ENCODE results near the gene CTSH. TPM values are rescaled to one million over a fixed set of nuclear protein-coding genes. Genes with fewer than 3 reads are reported as not detected.

The CTSH gene
- total RNA-seq, 1 experiment from 2014 or later: 123 TPM

DNA sequence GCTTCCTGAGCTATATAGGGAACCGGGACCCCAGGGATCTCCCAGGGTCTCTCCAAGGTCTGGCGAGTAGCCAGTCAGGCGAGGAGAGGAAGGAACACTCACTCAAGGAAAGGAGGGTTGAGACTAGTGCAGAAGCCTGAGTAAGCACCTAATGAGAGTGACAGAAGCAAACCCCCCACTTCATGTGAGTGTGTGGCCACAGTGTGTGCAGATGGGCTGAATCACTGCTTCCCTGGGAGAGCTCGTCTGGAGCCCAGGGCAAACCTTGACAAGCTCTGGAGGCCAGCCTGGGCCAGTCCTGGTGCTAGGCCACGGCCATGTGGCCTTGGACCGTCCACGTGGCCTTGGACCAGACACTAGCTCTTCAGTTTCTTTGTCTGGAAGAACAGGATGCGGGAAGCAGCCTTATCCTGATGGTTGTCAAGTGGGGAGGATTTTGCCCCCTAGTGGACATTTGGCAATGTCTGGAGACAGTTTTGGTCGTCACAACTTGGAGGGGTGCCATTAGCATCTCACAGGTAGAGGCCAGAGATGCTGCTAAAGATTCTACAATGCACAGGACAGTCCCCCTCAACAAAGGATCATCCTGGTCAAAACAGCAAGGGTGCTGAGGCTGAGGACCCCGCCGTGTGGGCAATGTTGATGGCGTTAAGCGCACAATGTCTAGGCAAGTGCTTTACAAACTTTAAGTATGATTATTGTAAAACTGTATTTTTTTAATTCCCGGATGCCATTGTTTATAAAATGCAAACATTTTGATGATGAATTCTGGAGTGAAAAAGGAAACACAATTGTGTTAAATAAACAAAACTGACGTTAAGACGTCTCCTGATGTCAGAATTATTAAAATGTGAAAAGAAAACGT is 34.8 kb upstream of the CTSH start:
- in situ Hi-C loops (cut with HindIII; ENCODE audit: low pct_unique_long_range_greater_than_20kb, low sequenced_read_pairs): no loop called here
- DNase-seq (ENCODE audit: low read depth): peak; percentile 47

DNA sequence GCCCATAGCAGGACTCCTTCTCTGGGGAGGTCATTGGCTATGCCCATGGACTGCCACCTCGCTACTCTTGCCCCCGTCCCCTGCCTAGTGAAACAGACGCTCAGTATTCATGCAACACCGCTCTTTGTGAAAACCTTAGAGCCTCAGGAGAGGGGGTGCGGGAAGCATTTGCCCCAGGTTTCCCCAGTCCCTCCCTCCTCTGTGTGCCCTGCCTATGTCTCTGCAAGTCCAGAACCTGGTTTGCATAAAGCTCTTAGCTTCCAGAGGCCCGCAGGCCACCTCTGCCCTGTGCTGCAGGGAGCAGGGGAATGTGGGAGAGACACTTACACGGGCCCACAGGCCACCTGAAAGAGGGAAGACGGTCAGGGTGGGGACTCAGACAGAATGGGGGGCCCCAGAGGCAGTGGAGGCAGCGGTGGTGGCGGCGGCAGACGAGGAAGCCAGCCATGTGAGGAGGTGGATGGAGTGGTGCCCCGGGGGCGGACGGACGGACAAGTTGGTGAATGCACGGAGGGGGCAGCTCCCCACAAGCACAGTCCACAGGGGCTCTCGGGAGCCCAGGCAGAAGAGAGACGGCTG is 33.8 kb upstream of the CTSH start:
- in situ Hi-C loops (cut with HindIII; ENCODE audit: low pct_unique_long_range_greater_than_20kb, low sequenced_read_pairs): no loop called here
- no peak for DNase-seq (ENCODE audit: low read depth)

DNA sequence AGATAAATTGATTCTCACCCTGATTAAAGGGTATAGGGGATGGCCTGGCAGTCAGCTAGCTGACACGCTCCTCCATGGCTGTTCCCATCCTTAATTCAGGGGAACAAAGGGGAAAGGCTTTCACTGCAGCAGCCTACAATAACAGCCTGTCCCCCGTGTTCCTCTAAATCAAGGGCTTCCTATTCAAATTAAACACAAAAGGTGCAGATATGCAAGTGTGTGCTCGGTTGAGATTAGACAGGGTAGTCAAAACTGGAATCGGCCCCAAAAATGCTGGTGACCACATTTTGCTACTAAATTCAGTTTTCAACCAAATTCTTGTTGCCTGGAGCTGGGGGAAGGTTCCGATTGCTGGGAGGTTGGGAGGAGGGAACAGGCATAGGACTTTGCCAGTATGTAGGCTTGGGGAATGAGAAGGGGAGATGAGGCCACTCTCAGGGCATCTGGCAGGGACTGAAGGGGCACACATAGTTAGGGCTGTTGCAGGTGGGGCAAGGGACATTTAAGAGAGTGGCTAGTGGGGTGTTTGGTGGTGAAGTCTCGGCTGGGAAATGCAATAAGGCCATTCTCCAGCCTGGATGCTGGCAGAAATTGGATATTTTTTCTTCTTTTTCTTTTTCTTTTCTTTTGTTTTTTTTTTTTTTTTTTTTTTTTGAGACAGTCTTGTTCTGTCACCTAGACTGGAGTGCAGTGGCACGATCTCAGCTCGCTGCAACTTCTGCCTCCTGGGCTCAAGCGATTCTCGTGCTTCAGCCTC is 32.9 kb upstream of the CTSH start:
- DNase-seq (ENCODE audit: low read depth): no peak
- in situ Hi-C loops (cut with HindIII; ENCODE audit: low pct_unique_long_range_greater_than_20kb, low sequenced_read_pairs): no loop called here

DNA sequence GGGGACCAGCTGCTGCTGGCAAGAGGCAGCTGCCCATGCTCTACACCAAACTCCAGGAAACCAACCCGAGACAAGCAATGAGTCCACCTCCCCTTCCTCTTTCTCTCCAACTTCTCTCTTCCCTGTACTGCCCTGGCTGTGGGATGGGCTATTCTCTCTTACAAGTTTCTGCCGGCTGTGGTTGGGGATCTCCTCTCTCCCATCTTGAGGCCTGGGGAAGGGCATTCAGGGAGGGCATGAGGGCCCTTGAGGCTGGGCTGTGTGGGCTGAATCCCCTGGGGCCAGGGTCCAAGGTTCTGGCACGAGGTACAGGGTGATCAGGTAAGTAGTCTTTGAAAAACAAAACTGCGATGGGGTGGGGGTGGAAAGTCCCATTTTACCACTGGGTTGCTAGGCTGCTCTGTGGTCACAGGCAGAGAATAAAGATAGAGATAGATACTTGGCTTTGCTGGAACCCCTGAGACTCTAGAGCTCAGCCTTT is 32.3 kb upstream of the CTSH start:
- in situ Hi-C loops (cut with HindIII; ENCODE audit: low pct_unique_long_range_greater_than_20kb, low sequenced_read_pairs): no loop called here
- DNase-seq (ENCODE audit: low read depth): no peak

DNA sequence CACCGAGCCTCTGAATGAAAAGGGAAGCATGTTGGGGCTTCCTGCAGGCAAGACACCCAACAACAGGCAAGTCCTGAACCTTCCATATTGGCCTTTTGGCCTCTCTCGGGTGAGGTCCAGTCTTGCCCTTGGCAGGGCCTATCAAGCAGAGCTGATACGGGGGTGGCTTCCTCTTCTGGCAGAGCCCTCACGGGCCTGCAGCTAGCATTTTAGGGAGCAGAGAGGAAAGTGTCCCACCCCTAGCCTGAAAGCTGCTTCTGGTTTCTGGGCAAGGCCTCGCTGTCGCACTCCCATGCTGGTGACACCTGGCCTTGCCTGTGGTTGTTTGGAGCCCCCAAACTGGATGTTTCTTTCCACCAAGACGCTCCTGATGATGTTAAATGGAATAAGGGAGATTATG is 31.8 kb upstream of the CTSH start:
- DNase-seq (ENCODE audit: low read depth): no peak
- in situ Hi-C loops (cut with HindIII; ENCODE audit: low pct_unique_long_range_greater_than_20kb, low sequenced_read_pairs): no loop called here

DNA sequence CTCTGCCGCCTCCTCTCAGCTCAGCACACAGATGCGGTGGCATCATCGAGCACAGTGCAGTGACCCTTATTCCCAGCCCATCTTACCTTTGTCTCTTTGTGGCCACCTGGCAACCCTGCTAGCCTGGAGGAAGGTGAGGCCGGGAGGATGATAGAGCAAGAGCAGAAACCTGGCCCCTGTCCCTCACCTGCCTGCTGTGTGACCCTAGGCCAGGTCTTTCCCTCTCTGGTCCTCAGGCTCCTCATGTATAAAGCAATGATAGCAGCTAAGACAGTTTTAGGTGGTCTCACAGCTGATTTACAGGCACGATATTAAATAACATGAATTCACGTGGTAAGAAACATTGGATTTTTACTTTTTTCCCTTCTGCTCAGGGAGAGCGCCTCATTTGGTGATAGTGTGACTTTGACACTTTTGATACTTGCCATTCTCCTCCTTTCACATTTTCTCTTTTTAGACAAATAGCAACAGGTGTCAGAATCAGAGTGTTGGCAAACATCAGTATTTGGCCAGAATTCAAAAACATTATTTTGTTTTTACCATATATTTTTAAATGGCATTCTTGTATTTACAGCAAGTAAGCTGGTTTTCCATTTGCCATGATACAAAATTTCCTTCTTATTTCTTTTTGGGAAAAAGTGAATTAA is 29.5 kb upstream of the CTSH start:
- DNase-seq (ENCODE audit: low read depth): no peak
- in situ Hi-C loops (cut with HindIII; ENCODE audit: low pct_unique_long_range_greater_than_20kb, low sequenced_read_pairs): no loop called here

DNA sequence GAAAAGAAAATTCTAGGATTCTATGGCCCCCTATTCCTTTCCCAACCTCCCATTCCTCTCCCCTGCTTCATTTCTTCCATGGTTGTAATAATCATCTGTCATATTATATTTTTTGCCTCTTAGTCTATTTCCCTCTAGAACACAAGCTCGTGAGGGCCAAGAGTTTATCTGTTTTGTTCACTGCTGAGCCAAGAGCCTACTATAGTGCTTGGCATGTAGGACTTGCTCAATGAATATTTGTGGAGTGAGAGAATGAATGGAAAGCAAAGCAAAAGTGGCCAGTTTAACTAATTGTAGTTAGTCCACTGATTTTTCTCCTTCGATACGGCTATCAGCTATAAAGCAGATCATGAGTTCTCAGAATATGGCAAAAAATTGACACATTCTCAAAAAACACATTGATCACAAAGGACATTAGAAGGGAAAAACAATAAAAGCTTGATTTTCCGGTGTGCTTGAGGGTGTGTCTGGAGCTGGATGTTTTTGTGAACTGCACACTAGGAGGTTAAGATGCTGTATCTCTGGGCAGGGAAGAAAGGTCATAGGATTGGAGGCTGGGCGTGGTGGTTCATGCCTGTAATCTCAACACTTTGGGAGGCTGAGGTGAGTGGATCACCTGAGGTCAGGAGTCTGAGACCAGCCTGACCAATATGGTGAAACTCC is 25.0 kb upstream of the CTSH start:
- no peak for DNase-seq (ENCODE audit: low read depth)
- in situ Hi-C loops (cut with HindIII; ENCODE audit: low pct_unique_long_range_greater_than_20kb, low sequenced_read_pairs): no loop called here

DNA sequence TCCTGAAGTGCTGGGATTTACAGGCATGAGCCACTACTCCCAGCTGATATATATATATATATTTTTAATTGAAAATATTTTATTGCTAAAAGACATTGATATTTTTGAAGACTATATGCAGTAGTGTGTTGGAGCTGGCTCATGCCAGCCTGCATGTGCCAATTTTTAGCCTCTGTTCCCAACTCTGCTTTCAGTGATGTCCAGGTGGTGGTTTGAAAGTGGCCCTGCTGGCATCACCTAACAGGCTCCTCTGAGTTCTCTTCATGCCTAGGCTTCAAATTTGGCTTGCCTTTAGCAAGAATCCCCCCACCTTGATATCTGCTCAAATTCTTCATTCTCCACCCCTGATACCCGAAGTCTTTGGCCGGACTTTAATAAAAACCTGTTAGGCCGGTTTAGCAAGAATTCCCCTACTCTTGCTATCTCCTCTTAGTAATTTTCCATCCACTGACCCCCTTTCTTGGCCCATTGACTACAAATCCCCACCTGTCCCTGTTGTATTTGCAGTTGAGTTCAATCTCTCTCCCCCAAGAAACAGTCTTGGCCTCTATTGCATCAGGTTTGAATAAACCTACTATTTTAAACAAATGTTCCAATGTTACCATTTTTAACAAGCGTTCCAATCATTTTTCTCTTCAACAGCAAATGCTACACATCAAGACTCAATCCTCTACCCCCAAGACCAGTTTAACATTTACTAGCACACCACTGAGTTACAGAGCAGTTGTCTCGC is 23.9 kb upstream of the CTSH start:
- in situ Hi-C loops (cut with HindIII; ENCODE audit: low pct_unique_long_range_greater_than_20kb, low sequenced_read_pairs): no loop called here

DNA sequence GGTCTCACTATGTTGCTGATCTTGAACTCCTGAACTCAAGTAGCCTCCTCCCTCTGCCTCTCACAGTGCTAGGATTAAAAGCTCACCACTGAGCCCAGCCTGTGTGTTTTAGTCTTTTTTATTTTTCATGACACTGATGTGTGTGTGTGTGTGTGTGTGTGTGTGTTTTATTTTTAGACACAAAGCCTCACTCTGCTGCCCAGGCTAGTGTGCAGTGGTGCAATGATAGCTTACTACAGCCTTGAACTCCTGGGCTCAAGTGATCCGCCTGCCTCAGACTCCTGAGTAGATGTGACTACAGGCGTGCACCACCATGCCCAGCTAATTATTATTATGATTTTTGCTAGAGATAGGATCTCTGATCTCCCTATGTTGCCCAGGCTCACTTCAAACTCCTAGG is 23.3 kb upstream of the CTSH start:
- in situ Hi-C loops (cut with HindIII; ENCODE audit: low pct_unique_long_range_greater_than_20kb, low sequenced_read_pairs): no loop called here
- no peak for DNase-seq (ENCODE audit: low read depth)

More for the DNA sequence above, 23.9 kb upstream of the CTSH start:
- DNase-seq (ENCODE audit: low read depth): no peak

DNA sequence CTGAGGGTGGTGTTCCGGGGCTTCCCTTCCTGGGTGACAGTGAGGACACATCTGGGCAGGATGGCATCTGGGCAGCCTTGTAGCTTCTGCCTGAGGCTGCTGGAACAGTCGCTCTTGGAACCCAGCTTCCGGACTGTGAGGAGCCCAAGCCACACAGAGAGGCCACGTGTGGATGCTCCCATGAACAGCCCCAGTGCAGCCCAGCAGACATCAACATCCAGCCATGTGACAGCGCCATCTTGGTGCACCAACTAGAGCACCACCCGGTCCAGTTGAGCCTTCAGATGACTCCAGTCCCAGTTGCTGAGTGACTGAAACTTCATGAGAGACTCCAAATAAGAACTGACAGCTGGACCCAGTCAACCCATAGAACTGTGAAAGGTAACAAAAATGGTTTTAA is 15.5 kb upstream of the CTSH start:
- no peak for DNase-seq (ENCODE audit: low read depth)
- in situ Hi-C loops (cut with HindIII; ENCODE audit: low pct_unique_long_range_greater_than_20kb, low sequenced_read_pairs): no loop called here

DNA sequence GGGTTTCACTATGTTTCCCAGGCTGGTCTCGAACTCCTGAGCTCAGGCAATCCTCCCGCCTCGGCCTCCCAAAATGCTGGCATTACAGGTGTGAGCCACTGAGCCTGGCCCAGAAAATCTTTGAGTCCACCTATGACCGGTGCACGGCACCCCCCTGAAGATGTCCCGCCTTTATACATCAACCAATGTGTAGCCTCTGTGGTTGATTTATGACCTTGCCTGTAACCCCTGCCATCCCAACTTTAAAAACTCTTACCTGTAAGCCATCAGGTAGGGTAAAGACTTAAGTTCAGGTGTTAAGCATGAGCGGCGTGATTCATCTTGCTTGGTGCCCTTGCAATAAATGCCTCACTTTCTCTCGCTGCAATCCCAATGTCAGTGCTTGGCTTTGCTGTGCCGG is 14.5 kb upstream of the CTSH start:
- in situ Hi-C loops (cut with HindIII; ENCODE audit: low pct_unique_long_range_greater_than_20kb, low sequenced_read_pairs): no loop called here

DNA sequence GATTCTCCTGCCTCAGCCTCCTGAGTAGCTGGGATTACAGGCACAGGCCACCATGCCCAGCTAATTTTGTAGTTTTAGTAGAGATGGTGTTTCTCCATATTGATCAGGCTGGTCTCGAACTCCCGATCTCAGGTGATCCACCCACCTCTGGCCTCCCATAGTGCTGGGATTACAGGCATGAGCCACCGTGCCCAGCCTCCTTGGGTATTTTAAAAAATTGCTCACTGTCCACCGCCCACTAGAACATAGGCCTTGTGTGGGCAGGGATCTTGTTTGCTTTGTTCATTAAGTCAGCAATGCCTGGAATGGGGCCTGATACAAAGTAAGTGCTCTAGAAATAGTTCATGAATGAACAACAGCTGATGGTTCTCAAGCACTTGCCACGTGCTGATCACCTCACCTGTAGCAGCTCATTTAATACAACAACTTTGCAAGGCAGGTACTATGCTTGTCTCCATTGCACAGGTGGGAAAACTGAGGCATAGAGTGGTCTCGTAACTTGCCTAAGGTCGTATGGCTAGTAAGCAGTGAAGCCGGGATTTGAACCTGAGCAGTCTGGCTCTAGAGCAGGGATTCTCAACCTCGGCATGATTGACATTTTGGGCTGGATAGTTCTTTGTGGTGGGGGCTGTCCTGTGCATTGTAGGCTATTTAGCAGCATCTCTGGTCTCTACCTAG is 12.7 kb upstream of the CTSH start:
- DNase-seq (ENCODE audit: low read depth): no peak
- in situ Hi-C loops (cut with HindIII; ENCODE audit: low pct_unique_long_range_greater_than_20kb, low sequenced_read_pairs): no loop called here

More for the DNA sequence above, 14.5 kb upstream of the CTSH start:
- no peak for DNase-seq (ENCODE audit: low read depth)

DNA sequence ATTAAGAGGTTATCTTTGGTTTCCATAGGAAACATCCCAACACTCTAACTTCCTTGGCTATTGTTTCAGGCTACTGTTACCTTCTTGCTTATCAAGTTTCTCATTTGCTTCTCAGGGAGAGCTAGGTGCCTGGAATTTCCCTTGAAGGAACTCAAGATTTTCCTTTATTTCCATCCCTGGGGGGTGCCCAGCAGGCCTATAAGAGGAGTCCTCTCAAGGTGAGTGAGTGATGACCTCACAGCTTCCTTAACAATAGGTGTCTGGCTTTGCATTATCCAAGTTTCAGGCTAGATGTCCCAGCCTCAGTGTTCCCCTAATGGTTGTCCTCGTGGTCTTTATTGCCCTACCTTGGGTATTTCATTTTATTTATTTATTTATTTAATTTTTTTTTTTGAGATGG is 12.1 kb upstream of the CTSH start:
- in situ Hi-C loops (cut with HindIII; ENCODE audit: low pct_unique_long_range_greater_than_20kb, low sequenced_read_pairs): no loop called here
- no peak for DNase-seq (ENCODE audit: low read depth)

DNA sequence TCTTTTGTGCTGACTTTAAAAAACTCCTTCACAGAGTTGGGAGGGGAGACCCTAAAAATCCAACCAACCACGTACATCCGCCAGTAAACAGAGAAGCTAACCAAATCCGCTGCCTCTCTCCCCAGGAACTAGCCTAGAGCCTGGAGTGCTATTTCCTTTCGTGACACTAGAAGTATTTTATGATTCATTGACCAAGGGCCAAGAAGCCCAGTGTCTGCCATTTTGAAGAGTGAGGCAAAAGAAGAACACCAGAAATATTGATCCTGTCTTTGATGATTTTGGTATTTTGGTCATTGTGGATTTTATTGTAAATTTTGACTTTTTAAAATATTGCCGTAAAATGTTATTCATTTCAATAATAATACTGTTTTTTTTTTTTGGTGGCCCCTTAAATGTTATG is 10.5 kb upstream of the CTSH start:
- DNase-seq (ENCODE audit: low read depth): no peak
- in situ Hi-C loops (cut with HindIII; ENCODE audit: low pct_unique_long_range_greater_than_20kb, low sequenced_read_pairs): no loop called here

DNA sequence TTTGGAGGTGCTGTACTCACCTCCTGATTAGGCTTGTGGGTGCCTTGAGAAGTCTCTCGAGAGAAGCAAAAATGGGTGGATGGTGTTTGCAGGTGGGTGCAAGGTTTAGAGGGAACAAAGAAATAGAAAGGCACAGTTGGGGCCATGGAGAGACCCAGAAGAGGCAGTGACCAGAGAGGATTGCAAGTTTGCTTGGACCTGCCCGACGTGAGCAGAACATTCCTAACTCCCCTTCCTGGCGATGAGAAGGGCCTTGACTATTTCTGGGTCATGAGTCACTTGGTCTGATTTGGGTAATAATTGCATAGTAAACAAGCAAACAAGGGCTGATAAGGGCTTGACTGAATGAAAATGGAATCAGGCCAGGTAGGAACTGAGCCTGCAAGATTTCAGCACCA is 7.0 kb upstream of the CTSH start:
- in situ Hi-C loops (cut with HindIII; ENCODE audit: low pct_unique_long_range_greater_than_20kb, low sequenced_read_pairs): no loop called here

DNA sequence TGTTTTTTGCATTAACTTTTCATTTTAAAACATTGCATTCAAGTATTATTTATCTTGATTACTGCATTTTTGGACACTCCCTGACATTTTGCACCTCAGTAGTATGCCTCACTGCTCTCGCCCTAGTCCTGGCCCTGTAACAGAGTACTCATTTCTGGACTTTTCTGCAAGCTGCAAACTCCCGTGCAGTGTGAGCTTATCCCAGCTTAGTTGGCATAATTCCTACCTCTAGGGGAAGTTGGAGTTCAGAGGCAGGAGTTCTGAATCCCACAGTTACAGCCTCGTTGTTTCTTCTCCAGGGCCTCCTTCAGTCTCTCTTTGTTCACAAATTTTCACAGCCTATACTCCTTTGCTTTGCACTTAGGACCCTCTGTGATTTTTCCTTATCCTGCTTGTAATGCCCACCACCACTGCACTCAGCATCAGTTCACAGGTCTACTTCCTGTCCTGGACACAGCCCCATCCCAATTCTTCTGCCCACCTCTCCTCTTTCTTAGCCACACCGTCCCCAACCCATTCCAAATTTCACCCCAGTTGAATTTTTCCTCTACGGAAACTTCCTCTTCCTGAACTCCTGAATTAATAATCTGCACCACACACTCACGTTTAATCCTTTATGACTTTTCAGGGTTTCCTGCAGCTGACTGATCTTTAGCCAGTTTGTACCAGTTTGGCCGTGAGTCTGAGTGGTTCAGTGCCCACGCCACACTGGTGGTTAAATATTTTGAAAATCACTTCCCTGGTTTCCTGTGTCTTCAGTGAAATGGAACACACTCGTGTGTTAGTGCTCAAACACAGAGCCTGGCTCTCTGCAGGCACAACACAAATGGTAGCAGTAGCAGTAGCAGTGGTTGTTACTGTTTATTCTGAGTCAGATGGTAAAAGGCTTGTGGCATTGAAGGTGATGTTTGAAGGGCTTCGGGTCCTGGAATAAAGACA is 6.3 kb upstream of the CTSH start:
- in situ Hi-C loops (cut with HindIII; ENCODE audit: low pct_unique_long_range_greater_than_20kb, low sequenced_read_pairs): no loop called here
- DNase-seq (ENCODE audit: low read depth): no peak

More for the DNA sequence above, 7.0 kb upstream of the CTSH start:
- no peak for DNase-seq (ENCODE audit: low read depth)

Measured in Caki2 (cell line).